Measurements from ENCODE around the gene GRM1.

DNA sequence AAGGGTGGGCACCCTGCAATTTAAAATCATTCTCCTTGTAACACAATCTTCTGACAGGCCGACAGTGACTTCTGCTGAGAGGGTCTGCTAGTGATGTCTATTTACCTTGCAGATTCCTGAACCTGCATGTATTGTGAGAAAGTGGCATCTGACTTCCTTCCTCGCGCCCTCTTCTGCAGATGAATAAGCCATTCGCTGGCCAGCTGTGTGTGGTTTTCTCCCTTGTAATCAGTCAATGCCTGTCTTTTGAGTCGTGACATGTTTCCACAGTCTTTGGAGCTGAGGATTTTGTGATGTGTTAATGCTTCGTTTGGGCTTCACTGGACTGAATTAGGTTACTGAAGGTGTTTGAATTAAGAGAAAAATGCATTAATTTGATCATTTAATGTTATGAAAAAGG, 125.3 kb downstream of the GRM1 start:
- TF ChIP-seq, protein P1, sequence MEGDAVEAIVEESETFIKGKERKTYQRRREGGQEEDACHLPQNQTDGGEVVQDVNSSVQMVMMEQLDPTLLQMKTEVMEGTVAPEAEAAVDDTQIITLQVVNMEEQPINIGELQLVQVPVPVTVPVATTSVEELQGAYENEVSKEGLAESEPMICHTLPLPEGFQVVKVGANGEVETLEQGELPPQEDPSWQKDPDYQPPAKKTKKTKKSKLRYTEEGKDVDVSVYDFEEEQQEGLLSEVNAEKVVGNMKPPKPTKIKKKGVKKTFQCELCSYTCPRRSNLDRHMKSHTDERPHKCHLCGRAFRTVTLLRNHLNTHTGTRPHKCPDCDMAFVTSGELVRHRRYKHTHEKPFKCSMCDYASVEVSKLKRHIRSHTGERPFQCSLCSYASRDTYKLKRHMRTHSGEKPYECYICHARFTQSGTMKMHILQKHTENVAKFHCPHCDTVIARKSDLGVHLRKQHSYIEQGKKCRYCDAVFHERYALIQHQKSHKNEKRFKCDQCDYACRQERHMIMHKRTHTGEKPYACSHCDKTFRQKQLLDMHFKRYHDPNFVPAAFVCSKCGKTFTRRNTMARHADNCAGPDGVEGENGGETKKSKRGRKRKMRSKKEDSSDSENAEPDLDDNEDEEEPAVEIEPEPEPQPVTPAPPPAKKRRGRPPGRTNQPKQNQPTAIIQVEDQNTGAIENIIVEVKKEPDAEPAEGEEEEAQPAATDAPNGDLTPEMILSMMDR (IDR thresholded peaks at IDR 0.05) = no peak
- TF ChIP-seq EP300 (IDR thresholded peaks at IDR 0.05) = no peak
